IMR-90 (cell line): Measurements from ENCODE around the gene MICAL3. TPM values are rescaled to one million over a fixed set of nuclear protein-coding genes. Genes with fewer than 3 reads are reported as not detected.

Experiments used
- ATAC-seq: fragments of 200-7000 bp; cut with Tn5 transposase; 2 replicates; pipeline ENCODE4 v1.9.1; 2020; ENCODE audit warnings: low read depth, mild to moderate bottlenecking, moderate library complexity
- BruUV-seq: library from RNA; stranded (reverse); fragments of 400-500 nt; replicated peaks from 2 replicates; lab custom pipeline; 2021; lab: Mats Ljungman, UMichigan
- CTCF ChIA-PET: fragments of 300-600 bp; formaldehyde crosslinking; extraction: SDS; loops from one replicate; lab custom pipeline; 2021; ENCODE audit warnings: antibody characterized with exemption; lab: Yijun Ruan, JAX
- POLR2A ChIA-PET: fragments of 300-600 bp; sonication (Branson Sonifier 250); formaldehyde crosslinking; loops from one replicate; lab custom pipeline; 2022; ENCODE audit warnings: antibody characterized with exemption; ENCODE audit not compliant: unreplicated experiment; lab: Charles Lee
- DNase-seq: peaks from one replicate; pipeline ENCODE4 v3.0.0; 2013
- H2AFZ ChIP-seq: replicated peaks from 2 replicates; pipeline ENCODE3; 2013; ENCODE audit warnings: low read length, mild to moderate bottlenecking; ENCODE audit not compliant: poor library complexity
- H2AK5ac ChIP-seq: 2 replicates; pipeline ENCODE4 v1.6.1; 2013; ENCODE audit warnings: low read depth, low read length, inconsistent platforms
- H2AK9ac ChIP-seq: replicated peaks from 2 replicates; pipeline ENCODE3; 2013; ENCODE audit warnings: mild to moderate bottlenecking, low read depth, low read length, moderate library complexity; ENCODE audit not compliant: poor library complexity
- H2BK120ac ChIP-seq: 2 replicates; pipeline ENCODE4 v1.6.1; 2013; ENCODE audit warnings: low read depth, low read length, inconsistent platforms
- H2BK15ac ChIP-seq: 3 replicates; pipeline ENCODE4 v1.6.1; 2013; ENCODE audit warnings: low read depth, low read length, inconsistent platforms
- H2BK20ac ChIP-seq: 2 replicates; pipeline ENCODE4 v1.6.1; 2013; ENCODE audit warnings: low read depth, mild to moderate bottlenecking, inconsistent platforms, low read length, moderate library complexity
- H2BK5ac ChIP-seq: 2 replicates; pipeline ENCODE4 v1.6.1; 2013; ENCODE audit warnings: mild to moderate bottlenecking, low read depth, low read length, inconsistent platforms; ENCODE audit not compliant: poor library complexity, severe bottlenecking
- H3K14ac ChIP-seq: replicated peaks from 2 replicates; pipeline ENCODE4 v1.6.1; 2013; ENCODE audit warnings: low read depth, low read length, inconsistent platforms
- H3K18ac ChIP-seq: 2 replicates; pipeline ENCODE4 v1.6.1; 2013; ENCODE audit warnings: low read depth, low read length, control low read depth
- H3K23ac ChIP-seq: 2 replicates; pipeline ENCODE4 v1.6.1; 2013; ENCODE audit warnings: low read depth, low read length, inconsistent platforms
- H3K27ac ChIP-seq: 2 replicates; pipeline ENCODE4 v1.5.1; 2013; ENCODE audit warnings: mild to moderate bottlenecking, control low read depth, low read length; ENCODE audit not compliant: insufficient read depth
- H3K27me3 ChIP-seq: 2 replicates; pipeline ENCODE4 v1.6.1; 2013; ENCODE audit warnings: low read length; ENCODE audit not compliant: control insufficient read depth, insufficient read depth
- H3K36me3 ChIP-seq: 2 replicates; pipeline ENCODE4 v1.6.1; 2013; ENCODE audit warnings: low read length, mixed read lengths; ENCODE audit not compliant: control insufficient read depth, insufficient read depth
- H3K4ac ChIP-seq: 2 replicates; pipeline ENCODE4 v1.6.1; 2013; ENCODE audit warnings: low read depth, low read length, inconsistent platforms
- H3K4me1 ChIP-seq: 2 replicates; pipeline ENCODE4 v1.6.1; 2013; ENCODE audit warnings: low read length, mixed read lengths; ENCODE audit not compliant: control insufficient read depth, insufficient read depth
- H3K4me2 ChIP-seq: 2 replicates; pipeline ENCODE4 v1.6.1; 2013; ENCODE audit warnings: low read depth, mild to moderate bottlenecking, control low read depth, low read length, moderate library complexity
- H3K4me3 ChIP-seq: 2 replicates; pipeline ENCODE4 v1.5.1; 2013; ENCODE audit warnings: low read depth, mild to moderate bottlenecking, control low read depth, low read length, moderate library complexity; ENCODE audit not compliant: insufficient read depth
- H3K56ac ChIP-seq: 2 replicates; pipeline ENCODE4 v1.6.1; 2013; ENCODE audit warnings: low read length, inconsistent platforms; ENCODE audit not compliant: insufficient read depth; ENCODE audit errors: extremely low read depth
- H3K79me1 ChIP-seq, 2 experiments: 2 replicates each; pipeline ENCODE4 v1.6.1; 2013; ENCODE audit warnings: low read length in 2 of 2, inconsistent platforms in 1 of 2, low read depth in 1 of 2
- H3K9ac ChIP-seq: 2 replicates; pipeline ENCODE4 v1.6.1; 2013; ENCODE audit warnings: low read depth, low read length, control low read depth
- H3K9me1 ChIP-seq: 2 replicates; pipeline ENCODE4 v1.6.1; 2013; ENCODE audit warnings: low read length, inconsistent platforms; ENCODE audit not compliant: insufficient read depth
- H3K9me3 ChIP-seq: 2 replicates; pipeline ENCODE4 v1.6.1; 2013; ENCODE audit warnings: low read length; ENCODE audit not compliant: control insufficient read depth, insufficient read depth
- H4K20me1 ChIP-seq: 2 replicates; pipeline ENCODE4 v1.6.1; 2013; ENCODE audit warnings: low read length, inconsistent platforms; ENCODE audit not compliant: insufficient read depth
- H4K5ac ChIP-seq: 2 replicates; pipeline ENCODE4 v1.6.1; 2013; ENCODE audit warnings: mild to moderate bottlenecking, low read depth, low read length, control low read depth
- H4K8ac ChIP-seq, 2 experiments: 2 replicates each; pipeline ENCODE4 v1.6.1; 2013; ENCODE audit warnings: low read depth in 2 of 2, low read length in 2 of 2, control low read depth in 1 of 2, inconsistent platforms in 1 of 2
- H4K91ac ChIP-seq: 2 replicates; pipeline ENCODE4 v1.6.1; 2013; ENCODE audit warnings: low read depth, low read length, inconsistent platforms; ENCODE audit not compliant: insufficient read depth
- BHLHE40 ChIP-seq: fragments of 150-350 bp; IDR thresholded peaks from 2 replicates; pipeline ENCODE4 v1.6.1; 2016; ENCODE audit warnings: mild to moderate bottlenecking, low read depth, low read length
- CEBPB ChIP-seq: IDR thresholded peaks from 2 replicates; pipeline ENCODE4 v1.6.1; 2012; ENCODE audit warnings: low read depth, low read length, improper control_type of control experiment
- CHD1 ChIP-seq: IDR thresholded peaks from 2 replicates; pipeline ENCODE4 v1.6.1; 2012; ENCODE audit warnings: low read depth, low read length, improper control_type of control experiment
- FOS ChIP-seq: fragments of 150-350 bp; IDR thresholded peaks from 2 replicates; pipeline ENCODE4 v1.6.1; 2016; ENCODE audit warnings: low read depth, low read length
- MAFK ChIP-seq: IDR thresholded peaks from 2 replicates; pipeline ENCODE4 v1.6.1; 2012; ENCODE audit warnings: low read depth, low read length, improper control_type of control experiment
- MAZ ChIP-seq: IDR thresholded peaks from 2 replicates; pipeline ENCODE4 v1.6.1; 2012; ENCODE audit warnings: low read depth, mild to moderate bottlenecking, low read length, improper control_type of control experiment, moderate library complexity, borderline replicate concordance
- MXI1 ChIP-seq: IDR thresholded peaks from 2 replicates; pipeline ENCODE4 v1.6.1; 2012; ENCODE audit warnings: low read depth, mild to moderate bottlenecking, low read length, moderate library complexity, borderline replicate concordance
- NFE2L2 ChIP-seq: fragments of 150-350 bp; IDR thresholded peaks from 2 replicates; pipeline ENCODE4 v1.6.1; 2016; ENCODE audit warnings: low read depth, mild to moderate bottlenecking, low read length
- POLR2A ChIP-seq: IDR thresholded peaks from 2 replicates; pipeline ENCODE4 v1.6.1; 2012; ENCODE audit warnings: mild to moderate bottlenecking, low read depth, low read length
- RAD21 ChIP-seq: IDR thresholded peaks from 2 replicates; pipeline ENCODE4 v1.6.1; 2012; ENCODE audit warnings: low read length, improper control_type of control experiment
- RCOR1 ChIP-seq: IDR thresholded peaks from 2 replicates; pipeline ENCODE4 v1.6.1; 2012; ENCODE audit warnings: mild to moderate bottlenecking, low read length, improper control_type of control experiment; ENCODE audit not compliant: insufficient replicate concordance
- RFX5 ChIP-seq: IDR thresholded peaks from 2 replicates; pipeline ENCODE4 v1.8.0; 2012; ENCODE audit warnings: low read depth, mild to moderate bottlenecking, low read length, moderate library complexity
- SMC3 ChIP-seq: fragments of 150-350 bp; IDR thresholded peaks from 2 replicates; pipeline ENCODE4 v1.6.1; 2016; ENCODE audit warnings: low read depth, mild to moderate bottlenecking, antibody characterized with exemption, low read length, moderate library complexity
- WGBS, 2 experiments: methylation state at CpG; one replicate each; pipeline versions ENCODE4 v1.1.5 to v1.1.7; 2013; ENCODE audit warnings: missing lambda C conversion rate in 2 of 2; ENCODE audit not compliant: insufficient read length in 1 of 2; ENCODE audit errors: extremely low coverage in 2 of 2; 5-methylcytosine and 5-hydroxymethylcytosine counted together
- dilution Hi-C: fragments of 300-500 bp; cut with HindIII; formaldehyde crosslinking; loops from one replicate; pipeline ENCODE4 v1.14.3; 2018; ENCODE audit warnings: low sequenced_read_pairs; ENCODE audit not compliant: unreplicated experiment
- in situ Hi-C: fragments of 300-500 bp; cut with MboI; formaldehyde crosslinking; loops from 3 replicates; pipeline ENCODE4 v1.14.3; 2019; ENCODE audit warnings: low sequenced_read_pairs, inconsistent platforms, mixed read lengths
- intact Hi-C: fragments of 100-400 bp; cut with micrococcal nuclease; formaldehyde crosslinking; loops from 2 replicates; pipeline ENCODE4 v1.10.0; 2022
- polyA plus RNA-seq, 3 experiments: library from polyadenylated mRNA; depleted of rRNA; stranded (reverse); fragments of >200 nt; gene quantifications; 2 replicates each; pipeline ENCODE4 v1.2.3, GENCODE V29; 2012; ENCODE audit warnings: low replicate concordance in 1 of 3
- total RNA-seq: library from RNA; depleted of rRNA; stranded (reverse); fragments of >200 nt; gene quantifications from 2 replicates; pipeline ENCODE4 v1.2.3, GENCODE V29; 2012
- TF ChIP-seq, protein P1 (sequence below): fragments of 150-350 bp; IDR thresholded peaks from 2 replicates; pipeline ENCODE4 v1.6.1; 2017; ENCODE audit warnings: mild to moderate bottlenecking, antibody characterized with exemption, low read length, low read depth
- TF ChIP-seq, protein P2 (sequence below): conservative IDR thresholded peaks from 2 replicates; pipeline ENCODE4 v1.5.1; 2012; ENCODE audit warnings: mild to moderate bottlenecking, low read depth, low read length, improper control_type of control experiment
- TF ChIP-seq, protein P3 (sequence below): fragments of 150-350 bp; IDR thresholded peaks from 2 replicates; pipeline ENCODE4 v1.6.1; 2016; ENCODE audit warnings: low read depth, mild to moderate bottlenecking, low read length, moderate library complexity, borderline replicate concordance

Gene MICAL3
- total and polyA plus RNA-seq, 2 of the 4 experiments (the other 2 are of a cell fraction) = 17.6 to 26.8 TPM

DNA sequence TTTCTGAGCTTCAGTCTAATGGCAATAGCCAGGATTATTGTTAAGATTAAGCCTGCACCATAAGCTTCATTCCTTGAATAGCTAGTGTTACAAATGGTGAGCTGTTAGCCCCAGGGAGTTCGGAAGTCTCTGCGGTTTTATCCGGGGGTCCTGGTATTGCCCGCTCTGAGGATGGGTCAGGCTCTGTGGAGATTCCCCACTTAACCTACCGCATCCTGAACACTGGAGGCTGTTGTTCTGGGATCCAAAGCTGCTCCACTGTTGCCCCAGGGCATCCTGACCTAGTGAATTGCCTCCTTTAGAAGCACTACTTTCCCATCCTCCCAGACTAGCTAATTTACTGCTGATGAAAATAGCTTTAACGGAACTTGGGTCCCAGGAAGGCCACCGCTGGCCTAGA lies 38.9 kb upstream of the MICAL3 start:
- in situ Hi-C loops = loop anchor here (25.0 kb wide), 1 partner anchor 501 kb away; the partner anchor contains the start of gene SLC25A18
- Histone ChIP-seq H3K23ac (no peak overlapping the region), H4K5ac (no peak overlapping the region), H3K9me1 (peaks cover 10% of the 10 kb centered on the region; the same call in 1 of the 2 replicates), H2AK9ac (no peak overlapping the region), H3K9ac (no peak overlapping the region), H3K4me2 (no peak overlapping the region), H3K14ac (no peak overlapping the region), H2AFZ (peak overlapping the region; percentile 24), H2BK120ac (no peak overlapping the region; the same call in 1 of the 2 replicates), H4K91ac (0 out of 2 replicates have a peak overlapping the region, but pooled peaks have one; percentile 34), H3K4me1 (peaks cover 12% of the 10 kb centered on the region), H3K56ac (no peak overlapping the region), H3K18ac (no peak overlapping the region), H4K8ac (no peak overlapping the region), H3K27ac (no peak overlapping the region), H2BK15ac (no peak overlapping the region), H3K36me3 (no peaks in the 10 kb centered on the region), H2AK5ac (peak overlapping the region; percentile 8), H3K27me3 (no peaks in the 10 kb centered on the region), H3K4ac (peak overlapping the region; percentile 4; the same call in 1 of the 2 replicates), H4K20me1 (no peaks in the 10 kb centered on the region), H3K79me1 (no peaks in the 10 kb centered on the region), H3K4me3 (no peak overlapping the region), H3K9me3 (no peaks in the 10 kb centered on the region), H2BK20ac (no peak overlapping the region), H2BK5ac (no peak overlapping the region)
- BruUV-seq = no TSS peak
- ChIA-PET CTCF (interaction anchor here (0.9 kb wide), 1 partner anchor 13 kb away, joined by 3 read pairs; no protein-coding TSS in a partner anchor), POLR2A (interaction anchor here (1.1 kb wide), 1 partner anchor 15 kb away, joined by 3 read pairs; no protein-coding TSS in a partner anchor)
- intact Hi-C loops = no loop called here
- TF ChIP-seq MAZ = no peak
- no peak for TF ChIP-seq RCOR1
- no peak for TF ChIP-seq SMC3
- no peak for TF ChIP-seq FOS
- TF ChIP-seq, protein P1, sequence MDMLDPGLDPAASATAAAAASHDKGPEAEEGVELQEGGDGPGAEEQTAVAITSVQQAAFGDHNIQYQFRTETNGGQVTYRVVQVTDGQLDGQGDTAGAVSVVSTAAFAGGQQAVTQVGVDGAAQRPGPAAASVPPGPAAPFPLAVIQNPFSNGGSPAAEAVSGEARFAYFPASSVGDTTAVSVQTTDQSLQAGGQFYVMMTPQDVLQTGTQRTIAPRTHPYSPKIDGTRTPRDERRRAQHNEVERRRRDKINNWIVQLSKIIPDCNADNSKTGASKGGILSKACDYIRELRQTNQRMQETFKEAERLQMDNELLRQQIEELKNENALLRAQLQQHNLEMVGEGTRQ = no peak
- TF ChIP-seq, protein P2, sequence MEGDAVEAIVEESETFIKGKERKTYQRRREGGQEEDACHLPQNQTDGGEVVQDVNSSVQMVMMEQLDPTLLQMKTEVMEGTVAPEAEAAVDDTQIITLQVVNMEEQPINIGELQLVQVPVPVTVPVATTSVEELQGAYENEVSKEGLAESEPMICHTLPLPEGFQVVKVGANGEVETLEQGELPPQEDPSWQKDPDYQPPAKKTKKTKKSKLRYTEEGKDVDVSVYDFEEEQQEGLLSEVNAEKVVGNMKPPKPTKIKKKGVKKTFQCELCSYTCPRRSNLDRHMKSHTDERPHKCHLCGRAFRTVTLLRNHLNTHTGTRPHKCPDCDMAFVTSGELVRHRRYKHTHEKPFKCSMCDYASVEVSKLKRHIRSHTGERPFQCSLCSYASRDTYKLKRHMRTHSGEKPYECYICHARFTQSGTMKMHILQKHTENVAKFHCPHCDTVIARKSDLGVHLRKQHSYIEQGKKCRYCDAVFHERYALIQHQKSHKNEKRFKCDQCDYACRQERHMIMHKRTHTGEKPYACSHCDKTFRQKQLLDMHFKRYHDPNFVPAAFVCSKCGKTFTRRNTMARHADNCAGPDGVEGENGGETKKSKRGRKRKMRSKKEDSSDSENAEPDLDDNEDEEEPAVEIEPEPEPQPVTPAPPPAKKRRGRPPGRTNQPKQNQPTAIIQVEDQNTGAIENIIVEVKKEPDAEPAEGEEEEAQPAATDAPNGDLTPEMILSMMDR = no peak
- TF ChIP-seq POLR2A = no peak
- no peak for TF ChIP-seq NFE2L2
- TF ChIP-seq CHD1 = no peak
- TF ChIP-seq BHLHE40 = no peak
- TF ChIP-seq RAD21 = no peak
- TF ChIP-seq, protein P3, sequence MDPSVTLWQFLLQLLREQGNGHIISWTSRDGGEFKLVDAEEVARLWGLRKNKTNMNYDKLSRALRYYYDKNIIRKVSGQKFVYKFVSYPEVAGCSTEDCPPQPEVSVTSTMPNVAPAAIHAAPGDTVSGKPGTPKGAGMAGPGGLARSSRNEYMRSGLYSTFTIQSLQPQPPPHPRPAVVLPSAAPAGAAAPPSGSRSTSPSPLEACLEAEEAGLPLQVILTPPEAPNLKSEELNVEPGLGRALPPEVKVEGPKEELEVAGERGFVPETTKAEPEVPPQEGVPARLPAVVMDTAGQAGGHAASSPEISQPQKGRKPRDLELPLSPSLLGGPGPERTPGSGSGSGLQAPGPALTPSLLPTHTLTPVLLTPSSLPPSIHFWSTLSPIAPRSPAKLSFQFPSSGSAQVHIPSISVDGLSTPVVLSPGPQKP = no peak
- no peak for TF ChIP-seq MXI1
- TF ChIP-seq RFX5 = no peak
- TF ChIP-seq MAFK = no peak
- no peak for TF ChIP-seq CEBPB
- ATAC-seq = no peak
- dilution Hi-C loops = no loop called here
- DNase-seq = no peak
- WGBS, 2 experiments = 80% methylated on average over 3 of the region's 7 CpGs; no CpG with 5 or more reads in 1 of the 2 experiments
